ENCODE measurements around the gene CCDC177.

The CCDC177 gene

DNA sequence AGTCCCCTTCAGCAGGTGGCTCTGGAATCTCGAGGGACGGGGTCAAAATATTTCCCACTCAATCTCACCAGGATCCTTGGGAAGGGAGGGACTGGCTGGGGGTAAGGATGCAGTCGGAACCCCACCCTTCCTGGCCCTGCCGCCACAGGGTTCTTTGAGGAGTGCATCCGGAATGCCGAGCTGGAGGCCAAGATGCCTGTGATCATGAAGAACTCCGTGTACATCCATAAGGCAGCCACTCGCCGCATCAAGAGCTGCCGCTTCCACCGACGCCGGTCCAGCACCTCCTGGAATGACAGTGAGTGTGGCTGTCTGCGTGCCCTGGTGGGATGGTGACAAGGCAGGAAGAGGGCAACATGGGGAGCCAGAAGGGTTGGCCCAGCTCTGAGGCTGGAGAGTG is 47.0 kb downstream of the CCDC177 start:
- no peak for DNase-seq

DNA sequence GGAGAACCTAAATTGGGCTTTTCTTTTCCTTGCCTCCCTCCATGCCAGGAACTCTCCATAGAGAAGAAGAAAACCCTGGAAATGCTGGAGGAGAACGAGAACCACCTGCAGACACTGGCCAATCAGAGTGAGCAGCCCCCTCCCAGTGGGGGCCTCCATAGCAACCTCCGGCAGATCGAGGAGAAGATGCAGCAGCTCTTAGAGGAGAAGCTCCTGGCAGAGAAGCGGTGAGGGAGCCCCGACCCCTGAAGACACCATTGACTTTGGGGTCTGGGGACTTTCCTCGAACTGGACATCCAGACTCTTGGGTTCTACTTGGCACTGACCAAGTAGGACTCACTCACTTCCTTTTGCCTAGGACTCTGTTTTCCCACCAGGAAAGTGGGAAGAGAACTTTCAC is 48.8 kb downstream of the CCDC177 start:
- DNase-seq: no peak

DNA sequence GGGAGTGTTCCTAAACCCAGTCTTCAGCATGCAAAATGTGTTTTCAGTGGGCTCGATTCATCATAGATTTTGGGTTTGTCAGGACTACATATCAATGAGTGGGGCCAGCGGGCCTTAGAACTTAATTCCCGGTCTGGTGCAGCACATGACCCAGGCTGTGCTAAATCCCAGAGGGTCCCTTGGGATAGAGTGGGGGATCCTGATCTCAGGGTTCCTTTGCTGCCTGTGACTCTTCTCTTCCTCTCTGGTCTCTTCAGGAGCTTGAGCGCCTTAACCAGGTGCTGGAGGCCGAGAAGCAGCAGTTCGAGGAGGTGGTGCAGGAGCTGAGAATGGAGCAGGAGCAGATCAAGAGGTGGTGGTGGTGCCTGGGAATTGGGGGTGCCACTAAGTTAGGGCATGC is 52.6 kb downstream of the CCDC177 start:
- DNase-seq: no peak
